Measurements from ENCODE around the gene SERPINB2.

SERPINB2 gene

GRCh38 chr18:63890237-63890949 is 2.9 kb downstream of the SERPINB2 start:
- no peak for DNase-seq

- peak; percentile 83 to 90 for DNase-seq
Measured at GRCh38 chr18:63890950-63891304, 3.4 kb downstream of the SERPINB2 start.

GRCh38 chr18:63892566-63892965 is 5.1 kb downstream of the SERPINB2 start:
- peak; percentile 88 to 97 for DNase-seq

GRCh38 chr18:63894106-63894772 is 6.7 kb downstream of the SERPINB2 start:
- no peak for DNase-seq

- peak; percentile 57 to 59 for DNase-seq
Measured at GRCh38 chr18:63895190-63895589, 7.7 kb downstream of the SERPINB2 start.

- DNase-seq, result no peak
Measured at GRCh38 chr18:63897072-63897471, 9.6 kb downstream of the SERPINB2 start.

GRCh38 chr18:63899206-63899605 is 11.7 kb downstream of the SERPINB2 start:
- no peak for DNase-seq

- DNase-seq, result no peak
Measured at GRCh38 chr18:63903851-63904570, 16.5 kb downstream of the SERPINB2 start.

GRCh38 chr18:63904694-63905093 is 17.2 kb downstream of the SERPINB2 start:
- no peak for DNase-seq

GRCh38 chr18:63905361-63905760 is 17.9 kb downstream of the SERPINB2 start:
- no peak for DNase-seq

GRCh38 chr18:63906056-63906455 is 18.6 kb downstream of the SERPINB2 start:
- DNase-seq, result no peak

GRCh38 chr18:63907664-63908063 is 20.2 kb downstream of the SERPINB2 start, which contains the start of gene SERPINB10:
Gene SERPINB10 (plus strand): TSS chr18:63907958. CDS start chr18:63915511, 7,553 bp downstream.
- DNase-seq, result peak; percentile 81 to 83

GRCh38 chr18:63908858-63909257 is 21.4 kb downstream of the SERPINB2 start:
- no peak for DNase-seq

- no peak for DNase-seq
Measured at GRCh38 chr18:63909870-63910269, 22.4 kb downstream of the SERPINB2 start.

- DNase-seq, result no peak
Measured at GRCh38 chr18:63917817-63918216, 30.3 kb downstream of the SERPINB2 start.

- no peak for DNase-seq
Measured at GRCh38 chr18:63922049-63922448, 34.5 kb downstream of the SERPINB2 start.

GRCh38 chr18:63924551-63924950 is 37.0 kb downstream of the SERPINB2 start:
- no peak for DNase-seq

GRCh38 chr18:63928331-63928730 is 40.8 kb downstream of the SERPINB2 start:
- peak; percentile 73 to 76 for DNase-seq

GRCh38 chr18:63929369-63929768 is 41.9 kb downstream of the SERPINB2 start:
- peak; percentile 59 to 61 for DNase-seq

GRCh38 chr18:63930773-63931354 is 43.4 kb downstream of the SERPINB2 start:
- DNase-seq, result peak; percentile 37 to 57

- no peak for DNase-seq
Measured at GRCh38 chr18:63936156-63936931, 48.8 kb downstream of the SERPINB2 start.

GRCh38 chr18:63936932-63937393 is 49.5 kb downstream of the SERPINB2 start:
- no peak for DNase-seq
